HL-60 (cell line): ENCODE data around the gene PRSS33.

Source experiments
- DNase-seq, 2 experiments: peaks; one replicate each; pipeline ENCODE4 v3.0.0-alpha.2; 2010 to 2020; ENCODE audit warnings: low read depth in 1 of 2, low spot score in 1 of 2
- H3K27ac ChIP-seq: fragments of 250-450 bp; sonication (Bioruptor Pico); replicated peaks from 2 replicates; pipeline ENCODE4 v1.5.1; 2020; ENCODE audit warnings: mild to moderate bottlenecking, moderate library complexity
- H3K27me3 ChIP-seq: fragments of 250-450 bp; sonication (Bioruptor Pico); 2 replicates; pipeline ENCODE4 v1.5.1; 2021; ENCODE audit warnings: mild to moderate bottlenecking, moderate library complexity; ENCODE audit not compliant: insufficient read depth, poor library complexity, severe bottlenecking
- H3K4me3 ChIP-seq: replicated peaks from 2 replicates; pipeline ENCODE4 v1.5.1; 2011; ENCODE audit warnings: mild to moderate bottlenecking, control low read depth, low read length; ENCODE audit not compliant: insufficient read depth
- GABPA ChIP-seq: IDR thresholded peaks from 2 replicates; pipeline ENCODE4 v1.6.1; 2012; ENCODE audit warnings: low read depth
- POLR2AphosphoS5 ChIP-seq: IDR thresholded peaks from 2 replicates; pipeline ENCODE4 v1.6.1; 2012; ENCODE audit warnings: low read depth
- REST ChIP-seq: IDR thresholded peaks from 2 replicates; pipeline ENCODE4 v1.6.1; 2012; ENCODE audit warnings: low read depth; ENCODE audit not compliant: insufficient replicate concordance
- SPI1 ChIP-seq: IDR thresholded peaks from 2 replicates; pipeline ENCODE4 v1.6.1; 2012; ENCODE audit warnings: low read depth, mild to moderate bottlenecking, borderline replicate concordance
- TF ChIP-seq, protein P1 (sequence below): IDR thresholded peaks from one replicate; pipeline ENCODE4 v1.5.1; 2011; ENCODE audit warnings: low read length, control low read depth, inconsistent platforms; ENCODE audit not compliant: insufficient read depth

The PRSS33 gene

DNA sequence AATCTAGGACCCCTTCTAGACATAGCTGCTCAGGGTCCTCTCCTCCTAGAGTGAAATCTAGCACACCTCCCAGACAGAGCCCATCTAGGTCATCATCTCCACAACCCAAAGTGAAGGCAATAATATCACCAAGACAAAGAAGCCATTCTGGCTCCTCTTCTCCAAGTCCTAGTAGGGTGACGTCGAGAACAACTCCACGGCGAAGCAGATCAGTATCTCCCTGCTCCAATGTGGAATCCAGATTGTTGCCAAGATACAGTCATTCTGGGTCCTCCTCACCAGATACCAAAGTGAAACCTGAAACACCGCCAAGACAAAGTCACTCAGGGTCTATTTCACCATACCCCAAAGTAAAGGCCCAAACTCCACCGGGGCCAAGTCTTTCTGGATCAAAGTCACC lies 24.2 kb downstream of the PRSS33 start:
- no peak overlapping the region for H3K4me3 ChIP-seq
- no peak overlapping the region for H3K27ac ChIP-seq
- no peaks in the 10 kb centered on the region for H3K27me3 ChIP-seq
- no peak for DNase-seq
- TF ChIP-seq REST = no peak
- peak; percentile 57; the same call in 1 of the 2 replicates for TF ChIP-seq POLR2AphosphoS5

- TF ChIP-seq REST (no peak), SPI1 (no peak), GABPA (no peak), POLR2AphosphoS5 (no peak)
- TF ChIP-seq, protein P1, sequence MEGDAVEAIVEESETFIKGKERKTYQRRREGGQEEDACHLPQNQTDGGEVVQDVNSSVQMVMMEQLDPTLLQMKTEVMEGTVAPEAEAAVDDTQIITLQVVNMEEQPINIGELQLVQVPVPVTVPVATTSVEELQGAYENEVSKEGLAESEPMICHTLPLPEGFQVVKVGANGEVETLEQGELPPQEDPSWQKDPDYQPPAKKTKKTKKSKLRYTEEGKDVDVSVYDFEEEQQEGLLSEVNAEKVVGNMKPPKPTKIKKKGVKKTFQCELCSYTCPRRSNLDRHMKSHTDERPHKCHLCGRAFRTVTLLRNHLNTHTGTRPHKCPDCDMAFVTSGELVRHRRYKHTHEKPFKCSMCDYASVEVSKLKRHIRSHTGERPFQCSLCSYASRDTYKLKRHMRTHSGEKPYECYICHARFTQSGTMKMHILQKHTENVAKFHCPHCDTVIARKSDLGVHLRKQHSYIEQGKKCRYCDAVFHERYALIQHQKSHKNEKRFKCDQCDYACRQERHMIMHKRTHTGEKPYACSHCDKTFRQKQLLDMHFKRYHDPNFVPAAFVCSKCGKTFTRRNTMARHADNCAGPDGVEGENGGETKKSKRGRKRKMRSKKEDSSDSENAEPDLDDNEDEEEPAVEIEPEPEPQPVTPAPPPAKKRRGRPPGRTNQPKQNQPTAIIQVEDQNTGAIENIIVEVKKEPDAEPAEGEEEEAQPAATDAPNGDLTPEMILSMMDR = no peak
- no peak overlapping the region for H3K27ac ChIP-seq
- DNase-seq = no peak
- H3K27me3 ChIP-seq = no peaks in the 10 kb centered on the region
- H3K4me3 ChIP-seq = no peak overlapping the region
Measured at GRCh38 chr16:2762711-2763110, 24.6 kb downstream of the PRSS33 start.

DNA sequence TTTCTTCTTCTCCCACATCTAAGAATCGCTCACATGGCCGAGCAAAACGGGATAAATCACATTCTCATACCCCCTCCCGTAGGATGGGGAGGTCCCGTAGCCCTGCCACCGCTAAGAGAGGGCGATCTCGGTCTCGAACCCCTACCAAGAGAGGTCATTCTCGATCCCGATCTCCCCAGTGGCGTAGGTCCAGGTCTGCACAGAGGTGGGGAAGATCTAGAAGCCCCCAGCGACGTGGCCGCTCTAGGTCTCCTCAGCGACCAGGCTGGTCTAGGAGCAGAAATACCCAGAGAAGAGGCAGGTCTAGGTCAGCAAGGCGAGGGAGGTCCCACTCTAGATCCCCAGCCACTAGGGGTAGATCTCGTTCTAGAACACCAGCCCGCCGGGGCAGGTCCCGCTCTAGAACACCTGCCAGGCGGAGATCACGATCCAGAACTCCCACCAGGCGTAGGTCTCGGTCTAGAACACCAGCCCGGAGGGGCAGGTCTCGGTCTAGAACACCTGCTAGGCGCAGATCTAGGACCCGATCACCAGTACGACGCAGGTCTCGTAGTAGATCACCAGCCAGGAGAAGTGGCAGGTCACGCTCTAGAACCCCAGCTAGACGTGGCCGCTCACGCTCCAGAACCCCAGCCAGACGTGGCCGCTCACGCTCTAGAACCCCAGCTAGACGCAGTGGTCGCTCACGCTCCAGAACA lies 25.3 kb downstream of the PRSS33 start:
- H3K4me3 ChIP-seq = no peak overlapping the region
- H3K27me3 ChIP-seq = no peaks in the 10 kb centered on the region
- no peak for TF ChIP-seq POLR2AphosphoS5
- no peak for TF ChIP-seq SPI1
- TF ChIP-seq GABPA = no peak
- no peak for TF ChIP-seq REST
- TF ChIP-seq, protein P1 = no peak
- peak in 1 of 2 experiments; percentile 38 for DNase-seq
- H3K27ac ChIP-seq = no peak overlapping the region
